Body of pancreas (tissue), 4 donors: ENCODE results near the gene PTPRN2. TPM values are rescaled to one million over a fixed set of nuclear protein-coding genes. Genes with fewer than 3 reads are reported as not detected.
"Not testable (repeated sequence)": the region's sequence is repeated elsewhere in the genome, so short reads cannot be mapped to it uniquely, and the experiment has no call there.

ENCODE experiments used
- ATAC-seq: fragments of 150-250 bp; one replicate; pipeline ENCODE4 v1.9.1; 2016
- DNase-seq, 4 donors: peaks; one replicate each; pipeline ENCODE4 v3.0.0-alpha.2; 2019
- H3K27ac ChIP-seq, 4 donors: fragments of 200-600 bp; sonication (generic); 1 replicate in 3 of 4; 2 replicates in 1 of 4; pipeline versions ENCODE4 v1.5.1 to v1.6.1; 2016 to 2019; ENCODE audit warnings: mild to moderate bottlenecking in 1 of 4, mixed read lengths in 1 of 4, moderate library complexity in 1 of 4
- H3K27me3 ChIP-seq, 2 donors: fragments of 200-600 bp; sonication (generic); one replicate each; pipeline ENCODE4 v1.6.0; 2016; ENCODE audit warnings: mild to moderate bottlenecking in 1 of 2
- H3K36me3 ChIP-seq, 2 donors: fragments of 200-600 bp; sonication (generic); replicated peaks in 1 of 2; 2 replicates each; pipeline ENCODE4 v1.5.1; 2016; ENCODE audit warnings: low read depth in 2 of 2; ENCODE audit not compliant: insufficient read depth in 1 of 2
- H3K4me1 ChIP-seq: fragments of 200-600 bp; sonication (generic); one replicate; pipeline ENCODE4 v1.6.0; 2016
- H3K4me3 ChIP-seq, 2 donors: fragments of 200-600 bp; sonication (generic); 1 replicate in 1 of 2; 2 replicates in 1 of 2; pipeline ENCODE4 v1.5.1; 2016 to 2019
- H3K9me3 ChIP-seq, 3 donors: fragments of 200-600 bp; sonication (generic); 1 replicate in 2 of 3; 2 replicates in 1 of 3; pipeline ENCODE4 v1.5.1; 2016
- POLR2A ChIP-seq, 3 donors: fragments of 450-650 bp; IDR thresholded peaks; one replicate each; pipeline ENCODE4 v1.6.1; 2016; ENCODE audit warnings: antibody characterized with exemption in 3 of 3, mild to moderate bottlenecking in 2 of 3
- WGBS, 2 donors: methylation state at CpG; one replicate each; pipeline ENCODE4 v1.1.5; 2017; 5-methylcytosine and 5-hydroxymethylcytosine counted together
- intact Hi-C: fragments of 100-400 bp; cut with DNase I; formaldehyde crosslinking; loops from one replicate; pipeline ENCODE4 v1.15.1; 2023
- total RNA-seq, 2 donors: library from RNA; depleted of rRNA; stranded (reverse); fragments of >200 nt; gene quantifications; one replicate each; pipeline ENCODE4 v1.1.0, GENCODE V29; 2016
- TF ChIP-seq, protein P1 (sequence below), 7 experiments: fragments of 450-650 bp in 4 of 7; fragments of 200-600 bp in 3 of 7; sonication (generic) in 3 of 7; IDR thresholded peaks; one replicate each; pipeline ENCODE4 v1.5.1; 2016 to 2019; ENCODE audit warnings: antibody characterized with exemption in 7 of 7

Gene PTPRN2
- total RNA-seq, 2 donors from 2014 or later, result 31.6 to 76.1 TPM

DNA sequence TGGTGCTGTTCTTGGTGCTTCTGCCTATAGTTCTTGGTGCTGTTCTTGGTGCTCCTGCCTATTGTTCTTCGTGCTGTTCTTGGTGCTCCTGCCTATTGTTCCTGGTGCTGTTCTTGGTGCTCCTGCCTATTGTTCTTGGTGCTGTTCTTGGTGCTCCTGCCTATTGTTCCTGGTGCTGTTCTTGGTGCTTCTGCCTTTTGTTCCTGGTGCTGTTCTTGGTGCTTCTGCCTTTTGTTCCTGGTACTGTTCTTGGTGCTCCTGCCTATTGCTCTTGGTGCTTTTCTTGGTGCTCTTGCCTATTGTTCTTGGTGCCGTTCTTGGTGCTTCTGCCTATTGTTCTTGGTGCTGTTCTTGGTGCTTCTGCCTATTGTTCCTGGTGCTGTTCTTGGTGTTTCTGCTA lies 71.1 kb downstream of the PTPRN2 start:
- 93 to 95% methylated on average over 2 of the region's 2 CpGs for WGBS, 2 donors
- Histone ChIP-seq H3K27ac (no peak overlapping the region), H3K4me3 (no peak overlapping the region), H3K36me3 (no peaks in the 10 kb centered on the region), H3K9me3 (peaks cover 0 to 12% (median 0%) of the 10 kb centered on the region in 3 donors), H3K27me3 (no peaks in the 10 kb centered on the region), H3K4me1 (no peaks in the 10 kb centered on the region)
- TF ChIP-seq, protein P1, sequence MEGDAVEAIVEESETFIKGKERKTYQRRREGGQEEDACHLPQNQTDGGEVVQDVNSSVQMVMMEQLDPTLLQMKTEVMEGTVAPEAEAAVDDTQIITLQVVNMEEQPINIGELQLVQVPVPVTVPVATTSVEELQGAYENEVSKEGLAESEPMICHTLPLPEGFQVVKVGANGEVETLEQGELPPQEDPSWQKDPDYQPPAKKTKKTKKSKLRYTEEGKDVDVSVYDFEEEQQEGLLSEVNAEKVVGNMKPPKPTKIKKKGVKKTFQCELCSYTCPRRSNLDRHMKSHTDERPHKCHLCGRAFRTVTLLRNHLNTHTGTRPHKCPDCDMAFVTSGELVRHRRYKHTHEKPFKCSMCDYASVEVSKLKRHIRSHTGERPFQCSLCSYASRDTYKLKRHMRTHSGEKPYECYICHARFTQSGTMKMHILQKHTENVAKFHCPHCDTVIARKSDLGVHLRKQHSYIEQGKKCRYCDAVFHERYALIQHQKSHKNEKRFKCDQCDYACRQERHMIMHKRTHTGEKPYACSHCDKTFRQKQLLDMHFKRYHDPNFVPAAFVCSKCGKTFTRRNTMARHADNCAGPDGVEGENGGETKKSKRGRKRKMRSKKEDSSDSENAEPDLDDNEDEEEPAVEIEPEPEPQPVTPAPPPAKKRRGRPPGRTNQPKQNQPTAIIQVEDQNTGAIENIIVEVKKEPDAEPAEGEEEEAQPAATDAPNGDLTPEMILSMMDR (IDR thresholded peaks at IDR 0.05), result no peak
- no peak for TF ChIP-seq POLR2A (IDR thresholded peaks at IDR 0.05)
- intact Hi-C loops, result no loop called here
- ATAC-seq (no peak), DNase-seq (no peak)

DNA sequence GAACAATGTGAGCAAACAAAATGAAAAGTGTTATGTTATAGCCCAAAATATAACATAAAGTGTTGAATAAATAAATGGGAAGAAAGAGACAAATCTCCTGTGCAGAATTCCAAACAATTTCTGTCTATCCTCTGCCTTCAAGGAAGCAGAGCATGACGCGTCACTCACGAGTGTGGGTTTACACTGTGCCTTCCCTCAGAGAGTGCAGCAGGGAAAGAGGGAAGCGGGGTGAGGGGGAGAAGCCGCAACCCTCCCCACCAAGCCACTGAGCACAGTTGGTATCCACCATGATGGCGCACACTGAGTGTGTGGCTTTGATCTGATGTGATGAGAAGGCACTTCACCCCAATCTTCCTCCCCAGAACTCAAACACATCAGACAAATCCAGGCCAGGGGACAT lies 74.8 kb downstream of the PTPRN2 start:
- Histone ChIP-seq H3K9me3 (peaks cover 0 to 14% (median 0%) of the 10 kb centered on the region in 3 donors), H3K4me3 (no peak overlapping the region), H3K27me3 (no peaks in the 10 kb centered on the region), H3K4me1 (no peaks in the 10 kb centered on the region), H3K36me3 (no peaks in the 10 kb centered on the region), H3K27ac (no peak overlapping the region)
- TF ChIP-seq, protein P1 (IDR thresholded peaks at IDR 0.05), result no peak
- TF ChIP-seq POLR2A (IDR thresholded peaks at IDR 0.05), result no peak
- no peak for DNase-seq
- ATAC-seq, result no peak
- WGBS, 2 donors, result 89 to 92% methylated on average over 6 of the region's 6 CpGs
- intact Hi-C loops, result no loop called here

DNA sequence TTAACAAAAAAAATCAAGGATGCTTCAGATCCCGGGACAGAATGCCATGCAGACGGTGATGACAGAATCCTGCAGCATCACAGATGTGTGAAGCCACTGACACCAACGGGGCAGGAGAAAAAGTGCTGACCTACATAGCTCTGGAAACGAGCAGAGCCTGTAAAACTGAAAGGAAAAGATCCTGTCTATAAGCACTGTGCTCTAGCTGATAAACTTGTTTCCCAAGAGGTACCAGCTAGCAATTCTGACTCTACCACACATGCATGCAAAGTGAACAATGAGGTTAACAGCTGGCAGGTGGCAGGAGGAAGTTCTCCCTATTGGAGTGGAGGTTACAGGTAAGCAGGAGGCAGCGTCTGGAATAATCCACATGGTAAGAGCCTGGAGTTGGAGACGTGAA lies 75.6 kb downstream of the PTPRN2 start:
- TF ChIP-seq, protein P1 (IDR thresholded peaks at IDR 0.05), result no peak
- TF ChIP-seq POLR2A (IDR thresholded peaks at IDR 0.05), result no peak
- intact Hi-C loops, result no loop called here
- Histone ChIP-seq H3K9me3 (peaks cover 0 to 14% (median 0%) of the 10 kb centered on the region in 3 donors), H3K27me3 (no peaks in the 10 kb centered on the region), H3K27ac (no peak overlapping the region), H3K4me3 (no peak overlapping the region), H3K36me3 (no peaks in the 10 kb centered on the region), H3K4me1 (no peaks in the 10 kb centered on the region)
- ATAC-seq (no peak), DNase-seq (no peak)
- WGBS, 2 donors, result 84 to 89% methylated on average over 6 of the region's 6 CpGs

DNA sequence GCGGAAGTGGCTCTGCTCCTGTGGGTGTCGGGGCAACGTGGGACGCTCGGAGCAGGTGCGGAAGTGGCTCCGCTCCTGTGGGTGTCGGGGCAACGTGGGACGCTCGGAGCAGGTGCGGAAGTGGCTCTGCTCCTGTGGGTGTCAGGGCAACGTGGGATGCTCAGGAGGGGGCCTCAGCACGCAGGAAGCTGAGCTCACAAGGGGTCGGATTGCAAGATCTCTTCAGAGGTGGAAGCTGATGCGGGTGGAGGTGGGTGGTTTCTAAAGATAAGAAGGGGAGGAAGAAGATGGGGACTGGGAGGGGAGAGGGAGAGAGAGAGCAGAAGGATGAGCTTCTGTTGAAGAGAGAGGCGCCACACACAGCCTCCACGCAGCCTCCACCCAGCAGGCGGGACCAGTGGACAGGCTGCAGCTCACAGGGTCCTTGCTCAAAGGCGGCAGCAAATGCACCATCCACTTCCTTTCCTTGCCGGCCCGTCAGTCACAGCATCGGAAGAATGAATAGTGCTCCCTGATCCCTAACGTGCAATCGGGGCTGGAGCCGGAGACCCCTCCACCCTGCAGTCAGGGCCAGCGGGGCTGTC lies 78.7 kb downstream of the PTPRN2 start:
- intact Hi-C loops, result no loop called here
- TF ChIP-seq POLR2A (IDR thresholded peaks at IDR 0.05), result no peak
- TF ChIP-seq, protein P1 (IDR thresholded peaks at IDR 0.05), result no peak
- Histone ChIP-seq H3K36me3 (no peaks in the 10 kb centered on the region), H3K9me3 (peaks cover 0 to 21% (median 0%) of the 10 kb centered on the region in 3 donors), H3K27ac (no peak overlapping the region), H3K4me3 (no peak overlapping the region), H3K27me3 (no peaks in the 10 kb centered on the region), H3K4me1 (no peaks in the 10 kb centered on the region)
- DNase-seq (no peak), ATAC-seq (no peak)
- WGBS, 2 donors, result 79 to 85% methylated on average over 15 to 19 of the region's 27 CpGs

DNA sequence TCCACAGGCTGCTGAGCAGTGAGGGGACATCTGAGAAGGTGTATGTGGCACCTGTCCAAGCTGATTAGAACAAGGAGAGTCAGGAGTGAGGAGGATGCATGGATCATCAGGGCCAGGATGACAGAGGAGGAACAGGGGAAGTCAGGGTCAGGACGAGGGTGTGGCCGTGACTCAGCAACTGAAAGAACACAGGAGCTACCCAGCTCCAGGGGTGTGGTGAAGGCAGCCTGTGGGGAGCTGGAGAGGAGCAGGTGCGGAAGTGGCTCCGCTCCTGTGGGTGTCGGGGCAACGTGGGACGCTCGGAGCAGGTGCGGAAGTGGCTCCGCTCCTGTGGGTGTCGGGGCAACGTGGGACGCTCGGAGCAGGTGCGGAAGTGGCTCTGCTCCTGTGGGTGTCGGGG lies 79.3 kb downstream of the PTPRN2 start:
- DNase-seq, H3K4me1 ChIP-seq, ATAC-seq, intact Hi-C loops, H3K27ac ChIP-seq, H3K36me3 ChIP-seq, H3K27me3 ChIP-seq, H3K4me3 ChIP-seq: not testable (repeated sequence)
- peaks cover 0 to 21% (median 0%) of the 10 kb centered on the region in 3 donors for H3K9me3 ChIP-seq
- 80 to 89% methylated on average over 8 to 13 of the region's 16 CpGs for WGBS, 2 donors
